ENCODE data around the gene DNAL4.

- no peak for TF ChIP-seq CTCF (IDR thresholded peaks at IDR 0.05)
- TF ChIP-seq EZH2 (IDR thresholded peaks at IDR 0.05; ENCODE audit: borderline replicate concordance, insufficient read depth, low read depth, low read length, poor library complexity, severe bottlenecking) = no peak
Measured at GRCh38 chr22:38833061-38833460, 39.1 kb upstream of the DNAL4 start.

All from B cell (primary cell).